ENCODE measurements around the gene PDK2.

The PDK2 gene

DNA sequence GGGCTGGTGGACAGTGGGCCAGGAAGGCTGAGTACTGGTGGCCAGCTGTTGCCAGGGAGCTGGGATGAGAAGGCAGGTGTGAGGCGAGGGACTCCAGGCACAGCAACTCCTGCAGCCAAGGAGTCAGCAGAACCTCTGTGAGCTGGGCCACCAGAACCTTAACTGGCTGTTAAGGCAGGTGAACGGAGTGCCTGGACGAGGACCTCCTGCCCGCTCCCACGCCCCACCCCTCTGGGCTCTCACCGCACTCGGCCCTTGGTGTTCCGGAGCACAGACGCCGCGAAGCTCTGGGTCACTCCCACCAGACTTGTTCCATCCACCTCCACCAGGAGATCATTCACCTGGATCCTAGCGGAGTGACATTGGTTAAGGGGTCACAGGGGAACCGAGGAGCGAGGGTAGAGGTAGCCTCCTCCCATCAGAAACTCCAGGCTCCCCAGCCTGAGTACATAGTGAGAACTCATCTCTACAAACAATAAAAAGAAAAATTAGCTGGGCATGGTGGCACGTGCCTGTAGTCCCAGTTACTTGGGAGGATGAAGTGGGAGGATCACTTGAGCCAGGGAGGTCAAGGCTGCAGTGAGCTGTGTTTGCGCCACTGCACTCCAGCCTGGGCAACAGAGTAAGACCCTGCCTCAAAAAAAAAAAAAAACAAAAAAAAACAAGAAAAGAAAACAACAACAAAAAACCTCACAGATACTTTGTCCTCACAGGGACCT lies 46.0 kb downstream of the PDK2 start:
- no peak for DNase-seq (ENCODE audit: low spot score)
- TF ChIP-seq, protein P1, sequence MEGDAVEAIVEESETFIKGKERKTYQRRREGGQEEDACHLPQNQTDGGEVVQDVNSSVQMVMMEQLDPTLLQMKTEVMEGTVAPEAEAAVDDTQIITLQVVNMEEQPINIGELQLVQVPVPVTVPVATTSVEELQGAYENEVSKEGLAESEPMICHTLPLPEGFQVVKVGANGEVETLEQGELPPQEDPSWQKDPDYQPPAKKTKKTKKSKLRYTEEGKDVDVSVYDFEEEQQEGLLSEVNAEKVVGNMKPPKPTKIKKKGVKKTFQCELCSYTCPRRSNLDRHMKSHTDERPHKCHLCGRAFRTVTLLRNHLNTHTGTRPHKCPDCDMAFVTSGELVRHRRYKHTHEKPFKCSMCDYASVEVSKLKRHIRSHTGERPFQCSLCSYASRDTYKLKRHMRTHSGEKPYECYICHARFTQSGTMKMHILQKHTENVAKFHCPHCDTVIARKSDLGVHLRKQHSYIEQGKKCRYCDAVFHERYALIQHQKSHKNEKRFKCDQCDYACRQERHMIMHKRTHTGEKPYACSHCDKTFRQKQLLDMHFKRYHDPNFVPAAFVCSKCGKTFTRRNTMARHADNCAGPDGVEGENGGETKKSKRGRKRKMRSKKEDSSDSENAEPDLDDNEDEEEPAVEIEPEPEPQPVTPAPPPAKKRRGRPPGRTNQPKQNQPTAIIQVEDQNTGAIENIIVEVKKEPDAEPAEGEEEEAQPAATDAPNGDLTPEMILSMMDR (IDR thresholded peaks at IDR 0.05): no peak
- Histone ChIP-seq H3K4me3 (no peak overlapping the region), H3K27ac (peak overlapping the region in 1 of 2 donors; percentile 63)

DNA sequence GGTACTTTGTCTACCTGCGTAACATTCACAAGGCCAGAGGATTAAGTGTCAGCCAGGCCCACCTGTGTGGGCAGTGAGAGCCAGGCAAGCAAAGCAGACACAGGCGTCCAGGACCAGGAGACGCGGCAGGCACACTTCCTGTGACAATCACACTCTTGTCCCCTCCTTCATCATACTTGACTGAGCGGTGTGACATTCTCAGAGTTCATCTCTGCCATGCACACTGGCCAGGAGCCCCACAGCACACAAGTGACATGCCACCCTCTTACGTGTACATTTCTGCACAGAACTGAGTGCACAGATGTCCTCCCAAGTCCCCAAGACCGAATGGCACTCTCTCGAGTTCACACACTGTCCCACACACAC lies 46.6 kb downstream of the PDK2 start:
- DNase-seq (ENCODE audit: low spot score): no peak
- Histone ChIP-seq H3K4me3 (no peak overlapping the region), H3K27ac (peak overlapping the region in 1 of 2 donors; percentile 25)
- TF ChIP-seq, protein P1 (IDR thresholded peaks at IDR 0.05): no peak

DNA sequence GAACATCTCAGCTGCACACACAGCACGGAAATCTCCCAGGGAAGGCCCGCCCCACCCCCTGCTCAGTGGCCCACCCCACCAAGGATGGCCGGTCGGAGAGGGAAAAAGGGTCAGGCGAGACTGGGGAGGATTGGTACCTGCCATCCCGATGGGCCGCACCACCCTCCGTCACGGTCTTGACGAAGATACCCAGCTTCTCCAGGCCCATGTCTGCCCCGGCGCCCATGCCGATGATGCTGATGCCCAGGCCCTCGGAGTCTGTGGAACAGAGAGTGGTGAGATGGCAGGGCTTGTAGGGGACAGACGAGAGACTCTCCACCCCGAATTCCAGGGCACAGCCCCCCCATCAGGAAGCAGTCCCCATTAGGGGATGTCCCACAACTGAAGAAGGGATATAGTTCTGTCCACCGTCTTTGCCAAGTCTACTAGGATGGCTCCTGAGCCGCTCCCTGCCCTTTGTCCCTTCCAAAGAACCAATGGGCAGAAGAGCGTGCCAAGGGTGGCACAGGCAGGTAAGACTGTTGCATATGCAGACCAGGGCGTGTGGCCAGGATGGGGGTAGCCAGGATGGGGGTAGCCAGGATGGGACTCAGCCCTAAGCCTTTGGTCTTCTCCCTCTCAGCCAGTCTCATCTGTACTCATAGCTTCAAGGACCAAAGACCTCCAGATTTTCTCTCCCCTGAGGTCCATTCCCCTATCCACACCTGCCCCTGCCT lies 48.5 kb downstream of the PDK2 start:
- TF ChIP-seq, protein P1 (IDR thresholded peaks at IDR 0.05): no peak
- no peak overlapping the region for H3K4me3 ChIP-seq
- no peak for DNase-seq (ENCODE audit: low spot score)
- peak overlapping the region in 1 of 2 donors; percentile 94 for H3K27ac ChIP-seq

DNA sequence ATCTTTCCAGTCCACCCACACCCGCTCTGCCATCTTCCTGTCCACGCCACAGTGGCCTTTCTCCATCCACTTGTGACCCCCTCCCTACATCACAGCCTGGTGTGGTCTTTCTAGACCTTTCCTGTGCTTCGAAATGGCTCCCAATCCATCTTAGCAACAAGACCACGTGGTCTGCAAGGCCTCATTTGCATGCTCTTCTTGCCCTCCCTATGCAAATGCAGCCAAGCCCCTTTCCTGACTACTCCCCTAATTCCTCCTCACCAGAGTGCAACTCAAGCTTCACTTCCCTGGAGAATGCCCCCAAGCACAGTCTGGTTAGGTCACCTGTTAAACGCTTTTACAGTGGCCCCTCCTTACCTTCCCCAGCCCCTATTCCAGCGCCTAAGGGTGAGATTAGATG lies 49.2 kb downstream of the PDK2 start:
- no peak overlapping the region for H3K4me3 ChIP-seq
- TF ChIP-seq, protein P1 (IDR thresholded peaks at IDR 0.05): no peak
- DNase-seq (ENCODE audit: low spot score): no peak
- H3K27ac ChIP-seq: peak overlapping the region in 1 of 2 donors; percentile 94

DNA sequence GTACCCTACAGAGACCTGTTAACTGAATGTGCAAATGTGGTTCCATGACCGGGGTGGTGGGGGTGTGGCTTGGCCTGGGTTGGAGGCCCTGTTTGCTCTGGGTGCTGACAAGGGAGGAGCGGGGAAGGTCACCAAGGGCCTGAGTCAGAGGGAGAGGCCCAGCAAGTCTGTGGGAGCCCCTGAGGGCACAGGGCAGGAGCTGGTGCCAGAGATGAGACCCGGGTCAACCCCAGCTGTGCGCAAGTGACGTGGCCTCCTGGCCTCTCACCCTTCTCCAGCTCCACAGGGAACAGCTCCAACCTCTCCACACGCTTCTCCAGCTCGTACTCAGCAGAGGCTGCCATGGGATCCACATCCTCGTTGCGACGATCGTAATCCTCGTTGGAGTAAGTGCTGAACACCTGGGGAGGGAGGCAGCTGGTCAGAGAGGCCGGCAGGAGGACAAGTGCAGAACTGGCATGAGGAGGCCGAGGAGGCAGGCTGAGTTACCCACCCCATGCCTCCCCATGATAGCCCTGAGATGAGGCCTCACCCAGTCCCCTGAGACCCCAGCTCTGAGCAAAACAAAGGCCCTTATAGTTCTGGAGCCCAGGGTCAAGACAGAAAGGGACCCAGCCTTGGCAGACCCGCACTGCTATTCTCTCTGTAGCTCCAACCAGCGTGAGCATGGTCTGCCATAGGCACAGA lies 49.8 kb downstream of the PDK2 start:
- no peak for DNase-seq (ENCODE audit: low spot score)
- TF ChIP-seq, protein P1 (IDR thresholded peaks at IDR 0.05): no peak
- peak overlapping the region; percentile 94 to 95 for H3K27ac ChIP-seq
- no peak overlapping the region for H3K4me3 ChIP-seq

DNA sequence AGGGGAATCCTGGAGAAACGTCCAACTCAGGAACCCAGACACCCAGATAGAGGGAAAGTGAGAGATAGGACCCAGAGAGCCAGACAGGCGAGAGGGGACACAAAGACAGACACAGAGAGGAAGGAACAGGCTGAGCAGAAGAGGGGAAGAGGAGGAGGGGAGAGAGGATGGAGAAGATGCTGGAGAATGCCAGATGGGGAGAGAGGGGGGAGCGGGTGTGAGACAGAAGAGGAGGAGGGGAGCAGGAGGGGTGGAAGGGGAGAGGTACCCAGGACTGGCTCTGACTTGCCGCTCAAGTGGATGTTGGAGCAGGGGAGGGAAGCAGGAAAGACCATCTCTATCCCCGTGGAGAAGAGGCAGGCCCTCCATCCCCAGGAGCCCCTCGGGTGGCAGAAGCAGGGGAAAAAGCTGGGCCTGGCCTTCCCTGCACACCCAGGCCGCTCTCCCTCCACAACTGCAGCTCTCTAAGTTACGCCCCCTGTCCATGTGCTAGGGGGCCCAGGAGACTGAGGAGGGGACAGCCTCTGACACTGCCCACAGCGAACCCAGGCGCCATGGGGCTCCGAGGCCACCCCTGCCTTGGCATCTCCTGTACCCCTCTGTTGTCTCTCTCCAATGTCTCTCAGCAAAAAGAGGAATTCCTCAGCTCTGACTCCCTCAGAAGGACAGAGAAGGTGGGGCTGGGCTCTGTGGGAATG lies 50.5 kb downstream of the PDK2 start:
- TF ChIP-seq, protein P1 (IDR thresholded peaks at IDR 0.05): no peak
- no peak for DNase-seq (ENCODE audit: low spot score)
- peak overlapping the region; percentile 94 to 95 for H3K27ac ChIP-seq
- peak overlapping the region; percentile 90 for H3K4me3 ChIP-seq

Data from coronary artery (tissue), 2 donors.